A549 treated with GW870086 at 1 μM for 4 hours (cell line): ENCODE data around the gene DEFB115. TPM values are rescaled to one million over a fixed set of nuclear protein-coding genes. Genes with fewer than 3 reads are reported as not detected.

Experiments
- total RNA-seq: library from RNA; stranded (reverse); fragments of 200-300 nt; extraction: Qiagen RNA extraction; gene quantifications from 5 replicates; pipeline ENCODE4 v1.2.3, GENCODE V29; 2022; ENCODE audit warnings: low read depth

DEFB115 gene, protein sequence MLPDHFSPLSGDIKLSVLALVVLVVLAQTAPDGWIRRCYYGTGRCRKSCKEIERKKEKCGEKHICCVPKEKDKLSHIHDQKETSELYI
- not detected in 5 replicates for total RNA-seq

DNA sequence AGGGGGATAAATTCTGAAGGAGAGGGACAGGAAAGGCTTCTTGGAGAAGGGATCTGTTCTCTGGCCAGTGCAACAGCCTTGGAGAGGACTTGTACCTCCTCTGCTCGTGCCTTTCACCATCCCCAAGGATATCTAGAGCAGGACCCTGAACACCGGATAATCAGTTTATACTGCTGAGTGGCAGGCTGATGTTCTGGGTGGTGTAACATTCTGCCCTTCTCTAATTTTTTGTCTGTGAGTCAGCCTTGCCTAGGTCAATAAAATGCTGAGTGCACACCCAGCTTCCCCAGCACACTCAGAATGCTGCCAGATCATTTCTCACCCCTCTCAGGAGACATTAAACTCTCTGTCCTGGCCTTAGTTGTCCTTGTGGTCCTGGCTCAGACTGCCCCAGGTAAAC lies at the start of gene DEFB115:
TSS of gene DEFB115 (plus strand) at position 301 of the 400 bp plus-strand sequence. CDS start at position 301, 0 bp downstream.

DNA sequence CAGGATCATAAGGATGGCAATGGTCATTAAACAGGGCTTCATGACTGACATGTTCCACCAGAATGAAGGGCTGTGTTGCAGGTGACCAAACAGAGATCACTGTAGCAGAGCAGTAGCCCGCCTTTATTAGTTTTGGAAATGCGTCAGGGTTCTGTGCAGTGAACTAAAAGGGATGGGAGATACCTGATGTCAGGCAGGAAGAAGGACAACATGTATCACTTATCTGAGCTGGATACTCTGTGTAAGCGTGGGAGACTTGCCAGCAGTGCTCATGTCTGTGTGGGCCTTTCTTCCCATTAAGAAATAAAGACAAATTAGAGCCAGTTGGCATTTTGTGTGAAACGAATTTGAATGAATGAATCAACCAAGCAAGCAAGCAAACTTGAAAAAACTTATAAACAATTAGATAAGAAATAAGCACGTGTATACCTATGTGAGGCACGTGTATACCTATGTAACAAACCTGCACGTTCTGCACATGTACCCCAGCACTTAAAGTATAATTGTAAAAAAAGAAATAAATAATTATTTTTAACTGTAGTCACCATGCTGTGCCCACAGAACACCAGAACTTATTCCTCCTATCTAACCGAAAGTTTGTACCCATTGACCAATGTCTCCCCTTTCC lies 51.2 kb downstream of the DEFB115 start, which contains the start of gene DEFB116:
TSS of gene DEFB116 (minus strand) at position 51 of the 628 bp plus-strand sequence. CDS start at position 51, 0 bp downstream.

Other genes with a start within 250 kb of the DEFB115 start
- not detected in 5 replicates for gene DEFB116, start 50.9 kb downstream of the DEFB115 start, total RNA-seq
- not detected in 5 replicates for gene DEFB118, start 110.9 kb downstream of the DEFB115 start, total RNA-seq
- not detected in 5 replicates for gene DEFB119, start 132.9 kb downstream of the DEFB115 start, total RNA-seq
- not detected in 5 replicates for gene DEFB121, start 148.6 kb downstream of the DEFB115 start, total RNA-seq
- not detected in 5 replicates for gene DEFB123, start 183.0 kb downstream of the DEFB115 start, total RNA-seq
- gene DEFB124, start 217.5 kb downstream of the DEFB115 start, total RNA-seq = not detected in 5 replicates
- 0.39 to 0.82 TPM (median 0.56 TPM) in 5 replicates for gene REM1, start 217.6 kb downstream of the DEFB115 start, total RNA-seq